Left colon (tissue), 2 donors: ENCODE measurements around the gene IL18BP. TPM values are rescaled to one million over a fixed set of nuclear protein-coding genes. Genes with fewer than 3 reads are reported as not detected.

ENCODE experiments used
- ATAC-seq: fragments of 200-7000 bp; cut with Tn5 transposase; one replicate; pipeline ENCODE4 v1.9.1; 2020; ENCODE audit warnings: mild to moderate bottlenecking, moderate library complexity
- DNase-seq, 2 donors: peaks; one replicate each; pipeline ENCODE4 v3.0.0-alpha.2; 2020
- intact Hi-C, 2 donors: fragments of 100-400 bp; cut with DNase I in 1 of 2; cut with micrococcal nuclease in 1 of 2; formaldehyde crosslinking; loops; one replicate each; pipeline versions ENCODE4 v1.11.2 to v1.14.0; 2022; cut with DNase I, micrococcal nuclease
- total RNA-seq, 2 donors: library from RNA; stranded (reverse); fragmentation: NEBNext Ultra II Directional; extraction: Animal tissue kit (Norgen Biotek cat#: 25700); gene quantifications; one replicate each; pipeline ENCODE4 v1.2.1, GENCODE V29; 2021
- donor health status: DM: no; HTN: no; CAD: no.
- donor health status: DM: yes; HTN: yes; CAD: no.

IL18BP gene
- total RNA-seq, 2 donors from 2014 or later, result 8.0 to 10.6 TPM

- DNase-seq (no peak), ATAC-seq (no peak)
- intact Hi-C loops, result no loop called here
These were observed 8.9 kb downstream of the IL18BP start for GRCh38 chr11:72007587-72007986.

- intact Hi-C loops, result no loop called here
- ATAC-seq (no peak), DNase-seq (no peak)
These were observed 10.0 kb downstream of the IL18BP start for GRCh38 chr11:72008728-72009127.

- no peak for ATAC-seq
These were observed 10.4 kb downstream of the IL18BP start for GRCh38 chr11:72009156-72009555.

GRCh38 chr11:72010529-72011233, 12.0 kb downstream of the IL18BP start:
- ATAC-seq (no peak), DNase-seq (no peak)
- intact Hi-C loops, result no loop called here

More at GRCh38 chr11:72009156-72009555, 10.4 kb downstream of the IL18BP start:
- DNase-seq, result no peak
- intact Hi-C loops, result no loop called here

GRCh38 chr11:72012091-72012630, 13.5 kb downstream of the IL18BP start:
- intact Hi-C loops, result no loop called here
- no peak for ATAC-seq
- no peak for DNase-seq

GRCh38 chr11:72012897-72013721, 14.4 kb downstream of the IL18BP start:
- ATAC-seq, result peak; percentile 14
- intact Hi-C loops, result no loop called here
- DNase-seq, result no peak

- ATAC-seq, result peak; percentile 5
- intact Hi-C loops, result no loop called here
These were observed 15.3 kb downstream of the IL18BP start for GRCh38 chr11:72013765-72014711.

GRCh38 chr11:72014761-72015320, 16.1 kb downstream of the IL18BP start:
- peak; percentile 9 for ATAC-seq
- intact Hi-C loops, result no loop called here
- no peak for DNase-seq

More at GRCh38 chr11:72013765-72014711, 15.3 kb downstream of the IL18BP start:
- DNase-seq, result no peak

GRCh38 chr11:72015511-72016061, 16.9 kb downstream of the IL18BP start:
- ATAC-seq, result peak; percentile 10
- DNase-seq, result no peak
- intact Hi-C loops, result no loop called here

GRCh38 chr11:72018171-72018570, 19.5 kb downstream of the IL18BP start:
- ATAC-seq (no peak), DNase-seq (no peak)
- intact Hi-C loops, result no loop called here

- intact Hi-C loops, result no loop called here
- DNase-seq (no peak), ATAC-seq (no peak)
These were observed 24.6 kb downstream of the IL18BP start for GRCh38 chr11:72023335-72023734.

- DNase-seq, result no peak
- intact Hi-C loops, result no loop called here
- no peak for ATAC-seq
These were observed 25.5 kb downstream of the IL18BP start for GRCh38 chr11:72024069-72024754.

GRCh38 chr11:72026090-72026489, 27.4 kb downstream of the IL18BP start:
- no peak for DNase-seq
- no peak for ATAC-seq
- intact Hi-C loops, result no loop called here

GRCh38 chr11:72030472-72031045, 31.9 kb downstream of the IL18BP start:
- intact Hi-C loops, result no loop called here
- DNase-seq (no peak), ATAC-seq (peak; percentile 84)

- DNase-seq (no peak), ATAC-seq (no peak)
- intact Hi-C loops, result no loop called here
These were observed 38.0 kb downstream of the IL18BP start for GRCh38 chr11:72036687-72037086.

GRCh38 chr11:72037554-72038311, 39.0 kb downstream of the IL18BP start:
- intact Hi-C loops, result no loop called here
- no peak for ATAC-seq

GRCh38 chr11:72038491-72038890, 39.8 kb downstream of the IL18BP start:
- intact Hi-C loops, result no loop called here
- peak; percentile 20 for ATAC-seq
- DNase-seq, result peak; percentile 45 to 72

More at GRCh38 chr11:72037554-72038311, 39.0 kb downstream of the IL18BP start:
- DNase-seq, result no peak
